Thyroid gland (tissue), 4 donors: ENCODE data around the gene PDE4A. TPM values are rescaled to one million over a fixed set of nuclear protein-coding genes. Genes with fewer than 3 reads are reported as not detected.

Source experiments
- DNase-seq, 2 donors: peaks; one replicate each; pipeline ENCODE4 v3.0.0-alpha.2; 2019
- H3K27ac ChIP-seq, 3 donors: fragments of 200-600 bp; sonication (generic); 1 replicate in 2 of 3; 2 replicates in 1 of 3; pipeline ENCODE4 v1.5.1; 2016 to 2019; ENCODE audit warnings: mild to moderate bottlenecking in 1 of 3, moderate library complexity in 1 of 3
- H3K27me3 ChIP-seq: fragments of 200-600 bp; sonication (generic); one replicate; pipeline ENCODE4 v1.5.1; 2019
- H3K36me3 ChIP-seq, 2 donors: fragments of 200-600 bp; sonication (generic); one replicate each; pipeline ENCODE4 v1.5.1; 2016 to 2019
- H3K4me1 ChIP-seq, 2 donors: fragments of 200-600 bp; sonication (generic); one replicate each; pipeline ENCODE4 v1.5.1; 2017 to 2019
- H3K4me3 ChIP-seq, 3 donors: fragments of 200-600 bp; sonication (generic); replicated peaks in 1 of 3; 1 replicate in 2 of 3; 2 replicates in 1 of 3; pipeline ENCODE4 v1.5.1; 2016; ENCODE audit warnings: mild to moderate bottlenecking in 1 of 3
- H3K9me3 ChIP-seq: fragments of 200-600 bp; sonication (generic); one replicate; pipeline ENCODE4 v1.5.1; 2017
- CTCF ChIP-seq, 6 experiments: fragments of 200-600 bp in 3 of 6; fragments of 450-650 bp in 3 of 6; sonication (generic) in 3 of 6; IDR thresholded peaks; one replicate each; pipeline ENCODE4 v1.5.1; 2016 to 2019; ENCODE audit warnings: antibody characterized with exemption in 6 of 6, mild to moderate bottlenecking in 2 of 6, inconsistent platforms in 1 of 6, moderate library complexity in 1 of 6
- POLR2A ChIP-seq, 2 donors: fragments of 450-650 bp; IDR thresholded peaks; one replicate each; pipeline ENCODE4 v1.6.1; 2017; ENCODE audit warnings: antibody characterized with exemption in 2 of 2, mild to moderate bottlenecking in 2 of 2, moderate library complexity in 1 of 2
- WGBS, 2 donors: methylation state at CpG; one replicate each; pipeline ENCODE4 v1.1.5; 2017; 5-methylcytosine and 5-hydroxymethylcytosine counted together
- intact Hi-C: fragments of 100-400 bp; cut with DNase I; formaldehyde crosslinking; loops from one replicate; pipeline ENCODE4 v1.15.1; 2023
- microRNA counts, 2 donors: library from miRNA; unstranded; fragments of <30 nt; microRNA quantifications; one replicate each; lab custom pipeline; 2016 to 2017
- microRNA-seq: library from miRNA; unstranded; fragments of <30 nt; microRNA quantifications from one replicate; pipeline ENCODE4, GENCODE V29; 2016
- total RNA-seq, 4 donors: library from RNA; depleted of rRNA; stranded (reverse); fragments of >200 nt; gene quantifications; one replicate each; pipeline ENCODE4 v1.2.3, GENCODE V29; 2016

Gene PDE4A
- total RNA-seq, 4 donors from 2014 or later = 16.1 to 21.0 (median 18.4) TPM

- H3K4me3 ChIP-seq = peak overlapping the region in 1 of 3 donors; percentile 17
- DNase-seq = no peak
- H3K4me1 ChIP-seq = peaks cover 13 to 25% of the 10 kb centered on the region in 2 donors
- H3K9me3 ChIP-seq = no peaks in the 10 kb centered on the region
- intact Hi-C loops = no loop called here
- TF ChIP-seq POLR2A (IDR thresholded peaks at IDR 0.05) (no peak), CTCF (IDR thresholded peaks at IDR 0.05) (no peak)
- WGBS, 2 donors = 1 to 2% methylated on average over 15 to 20 of the region's 27 CpGs
- H3K27me3 ChIP-seq = peaks cover 11% of the 10 kb centered on the region
- no peaks in the 10 kb centered on the region for H3K36me3 ChIP-seq
- no peak overlapping the region for H3K27ac ChIP-seq
These were observed 97.6 kb downstream of the PDE4A start for GRCh38 chr19:10517760-10518443.

- no peak overlapping the region for H3K4me3 ChIP-seq
- H3K27ac ChIP-seq = no peak overlapping the region
- no peak for DNase-seq
- peaks cover 13 to 25% of the 10 kb centered on the region in 2 donors for H3K4me1 ChIP-seq
- no peaks in the 10 kb centered on the region for H3K9me3 ChIP-seq
- WGBS, 2 donors = 10 to 13% methylated on average over 23 of the region's 33 CpGs
- H3K27me3 ChIP-seq = peaks cover 11% of the 10 kb centered on the region
- H3K36me3 ChIP-seq = no peaks in the 10 kb centered on the region
- intact Hi-C loops = no loop called here
- no peak for TF ChIP-seq POLR2A (IDR thresholded peaks at IDR 0.05)
- TF ChIP-seq CTCF (IDR thresholded peaks at IDR 0.05) = no peak
These were observed 98.4 kb downstream of the PDE4A start for GRCh38 chr19:10518444-10519361.

MicroRNA genes within 50 kb of the gene (microRNA counts, 767-probe panel; counts per million panel counts)
- 0 counts per million in 2 donors for microRNA hsa-miR-1181 (lab: Ali Mortazavi, UCI)

Small RNAs within 50 kb of the gene (microRNA-seq; reads per million reads assigned to microRNA genes)
- not detected for gene MIR1181

Other genes starting within 250 kb of the PDE4A start
- gene DNMT1, start 225.6 kb upstream of the PDE4A start, total RNA-seq = 10 to 100 TPM; 31.2 to 49.5 (median 36.0) TPM
- gene S1PR2, start 189.2 kb upstream of the PDE4A start, total RNA-seq = 1 to 10 TPM; 3.6 to 9.8 (median 5.3) TPM
- 10 to 100 TPM; 36.1 to 81.7 (median 54.9) TPM for gene MRPL4, start 168.3 kb upstream of the PDE4A start, total RNA-seq
- gene ICAM1, start 149.4 kb upstream of the PDE4A start, total RNA-seq = 10 to 100 TPM in 3 of 4 donors, 1 to 10 TPM in 1; 8.1 to 37.6 (median 19.7) TPM
- gene ICAM4, start 133.6 kb upstream of the PDE4A start, total RNA-seq = under 1 TPM in 1 of 4 donors, not detected in 3; 0.44 TPM
- 1 to 10 TPM in 2 of 4 donors, not detected in 2; 1.0 to 1.6 TPM for gene ICAM5, start 130.6 kb upstream of the PDE4A start, total RNA-seq
- gene ZGLP1, start 110.7 kb upstream of the PDE4A start, total RNA-seq = 1 to 10 TPM in 3 of 4 donors, under 1 TPM in 1; 0.75 to 8.8 (median 2.2) TPM
- gene FDX2, start 104.5 kb upstream of the PDE4A start, total RNA-seq = 10 to 100 TPM; 22.8 to 44.8 (median 33.3) TPM
- gene RAVER1, start 87.0 kb upstream of the PDE4A start, total RNA-seq = 10 to 100 TPM; 18.3 to 52.0 (median 39.1) TPM
- 1 to 10 TPM; 5.5 to 8.5 (median 5.8) TPM for gene ICAM3, start 80.9 kb upstream of the PDE4A start, total RNA-seq
- 100 to 1,000 TPM in 1 of 4 donors, 10 to 100 TPM in 3; 59.1 to 127 (median 70.3) TPM for gene TYK2, start 40.0 kb upstream of the PDE4A start, total RNA-seq
- 100 to 1,000 TPM in 3 of 4 donors, 10 to 100 TPM in 1; 99.7 to 154 (median 125) TPM for gene CDC37, start 17.0 kb upstream of the PDE4A start, total RNA-seq
- gene KEAP1, start 82.8 kb downstream of the PDE4A start, total RNA-seq = 10 to 100 TPM; 95.4 to 99.9 (median 97.8) TPM
- under 1 TPM in 3 of 4 donors, not detected in 1; 0.22 to 0.59 (median 0.27) TPM for gene S1PR5, start 96.9 kb downstream of the PDE4A start, total RNA-seq
- 10 to 100 TPM; 28.4 to 37.0 (median 31.3) TPM for gene ATG4D, start 123.4 kb downstream of the PDE4A start, total RNA-seq
- 10 to 100 TPM; 17.3 to 49.7 (median 28.2) TPM for gene KRI1, start 145.5 kb downstream of the PDE4A start, total RNA-seq
- gene CDKN2D, start 148.4 kb downstream of the PDE4A start, total RNA-seq = 1 to 10 TPM; 2.0 to 8.2 (median 3.7) TPM
- gene AP1M2, start 166.8 kb downstream of the PDE4A start, total RNA-seq = 100 to 1,000 TPM in 2 of 4 donors, 10 to 100 TPM in 2; 69.7 to 129 (median 102) TPM
- 100 to 1,000 TPM in 2 of 4 donors, 10 to 100 TPM in 2; 86.0 to 141 (median 113) TPM for gene SLC44A2, start 205.0 kb downstream of the PDE4A start, total RNA-seq
- gene ILF3, start 233.8 kb downstream of the PDE4A start, total RNA-seq = 100 to 1,000 TPM; 122 to 232 (median 159) TPM